Measurements from ENCODE around the gene PJA2. TPM values are rescaled to one million over a fixed set of nuclear protein-coding genes. Genes with fewer than 3 reads are reported as not detected.

The PJA2 gene
- total and polyA plus RNA-seq, 2 of the 8 experiments (the other 6 are each of a cell fraction or from before 2014, with no cell fraction given): 15.3 to 47.7 TPM

- POLR2A ChIA-PET (ENCODE audit: partially characterized antibody): interaction anchor here (0.6 kb wide), 1 partner anchor 197 kb away, joined by 3 read pairs; no protein-coding TSS in a partner anchor
- Histone ChIP-seq H3K4ac (replicated peaks; ENCODE audit: insufficient read length, low read depth, low read length) (no peak overlapping the region), H2AFZ (ENCODE audit: low read length) (no peak overlapping the region), H3K79me1 (ENCODE audit: low read depth, low read length) (no peaks in the 10 kb centered on the region), H3K9ac (replicated peaks in 1 of 4; ENCODE audit: extremely low read depth in 1 of 4, low read depth in 3 of 4, low read length in 3 of 4) (no peak overlapping the region), H3K27me3 (replicated peaks in 1 of 4; ENCODE audit: control insufficient read depth in 3 of 4, extremely low read depth in 1 of 4, insufficient read depth in 3 of 4, low read length in 3 of 4) (no peaks in the 10 kb centered on the region), H2BK12ac (ENCODE audit: low read depth, low read length) (no peak overlapping the region), H2BK120ac (replicated peaks; ENCODE audit: low read depth, low read length) (no peak overlapping the region), H4K91ac (replicated peaks; ENCODE audit: insufficient read length, low read length) (no peak overlapping the region), H3K4me2 (ENCODE audit: insufficient read depth in 1 of 2, low read depth in 2 of 2, low read length in 2 of 2) (no peak overlapping the region), H4K5ac (ENCODE audit: insufficient read length, low read depth, low read length) (no peak overlapping the region), H2BK15ac (ENCODE audit: low read length) (no peak overlapping the region), H3K14ac (ENCODE audit: insufficient read length) (no peak overlapping the region), H2BK20ac (ENCODE audit: low read length) (no peak overlapping the region), H3K27ac (ENCODE audit: low read depth, low read length) (no peak overlapping the region), H3K23me2 (ENCODE audit: low read depth, low read length) (no peaks in the 10 kb centered on the region), H3K79me2 (ENCODE audit: control insufficient read depth in 1 of 2, insufficient read depth in 2 of 2, low read length in 2 of 2) (no peaks in the 10 kb centered on the region), H3K56ac (replicated peaks; ENCODE audit: insufficient read length, low read depth, low read length) (no peak overlapping the region), H3K36me3 (ENCODE audit: control insufficient read depth in 2 of 4, insufficient read depth in 4 of 4, low read length in 3 of 4) (no peaks in the 10 kb centered on the region), H4K8ac (ENCODE audit: extremely low read depth, insufficient read depth, low read length) (no peak overlapping the region), H3K4me3 (ENCODE audit: extremely low read depth in 1 of 4, insufficient read depth in 2 of 4, low read depth in 3 of 4, low read length in 4 of 4) (no peak overlapping the region), H3K23ac (ENCODE audit: insufficient read length) (no peak overlapping the region), H3K4me1 (replicated peaks in 1 of 4; ENCODE audit: control insufficient read depth in 3 of 4, insufficient read depth in 4 of 4, low read length in 3 of 4) (peaks cover 0 to 4% (median 0%) of the 10 kb centered on the region in 4 experiments; a peak in 2 of 7 replicates), H2BK5ac (ENCODE audit: low read depth, low read length) (no peak overlapping the region), H2AK5ac (ENCODE audit: low read depth, low read length) (no peak overlapping the region), H4K20me1 (replicated peaks in 1 of 2; ENCODE audit: control insufficient read depth in 1 of 2, insufficient read depth in 2 of 2, low read length in 2 of 2) (no peaks in the 10 kb centered on the region), H3K9me3 (ENCODE audit: insufficient read depth in 2 of 2, low read depth in 1 of 2, low read length in 1 of 2) (no peaks in the 10 kb centered on the region), H3K18ac (ENCODE audit: extremely low read depth, low read length) (no peak overlapping the region)
- 94% methylated on average over 4 of the region's 4 CpGs; no CpG with 5 or more reads in 1 of the 2 experiments for WGBS, 2 experiments (ENCODE audit: extremely low coverage in 1 of 2, insufficient coverage in 1 of 2, insufficient read length in 1 of 2, insufficient replicate concordance in 2 of 2, low coverage in 1 of 2, low lambda C conversion rate in 2 of 2, missing lambda C conversion rate in 1 of 2)
- no peak for DNase-seq (ENCODE audit: low read depth in 1 of 2, low spot score in 2 of 2)
- no peak for FAIRE-seq
- CTCF ChIA-PET (ENCODE audit: partially characterized antibody): interaction anchor here (0.7 to 1.1 kb wide), 2 partner anchors 9 to 158 kb away, joined by 3 read pairs; no protein-coding TSS in a partner anchor
- no peak for TF ChIP-seq EGR1 (IDR thresholded peaks at IDR 0.05; ENCODE audit: borderline replicate concordance, low read depth, low read length)
- no peak for TF ChIP-seq TEAD4 (IDR thresholded peaks at IDR 0.05; ENCODE audit: low read depth, low read length)
- TF ChIP-seq CHD1 (IDR thresholded peaks at IDR 0.05; ENCODE audit: low read depth, low read length): no peak
- no peak for TF ChIP-seq POLR2A (IDR thresholded peaks at IDR 0.05; ENCODE audit: control extremely low read depth in 1 of 2, low read depth in 2 of 2, low read length in 2 of 2)
- TF ChIP-seq EZH2 (IDR thresholded peaks at IDR 0.05; ENCODE audit: low read depth, low read length, severe bottlenecking): no peak
These were observed 102.3 kb downstream of the PJA2 start for GRCh38 chr5:109307456-109307855.

All from H1 (cell line).